GM18508 (cell line): Measurements from ENCODE around the gene TBC1D4.
"Not testable (repeated sequence)": the region's sequence is repeated elsewhere in the genome, so short reads cannot be mapped to it uniquely, and the experiment has no call there.

ENCODE experiments used
- ATAC-seq: cut with Tn5 transposase; IDR thresholded peaks from one replicate; pipeline ENCODE4 v1.9.1; 2021; ENCODE audit warnings: moderate number of reproducible peaks; ENCODE audit not compliant: insufficient read depth, unreplicated experiment

Gene TBC1D4

GRCh38 chr13:75305059-75305458, 176.9 kb downstream of the TBC1D4 start:
- ATAC-seq = no peak

GRCh38 chr13:75303263-75303662, 178.7 kb downstream of the TBC1D4 start:
- no peak for ATAC-seq

DNA sequence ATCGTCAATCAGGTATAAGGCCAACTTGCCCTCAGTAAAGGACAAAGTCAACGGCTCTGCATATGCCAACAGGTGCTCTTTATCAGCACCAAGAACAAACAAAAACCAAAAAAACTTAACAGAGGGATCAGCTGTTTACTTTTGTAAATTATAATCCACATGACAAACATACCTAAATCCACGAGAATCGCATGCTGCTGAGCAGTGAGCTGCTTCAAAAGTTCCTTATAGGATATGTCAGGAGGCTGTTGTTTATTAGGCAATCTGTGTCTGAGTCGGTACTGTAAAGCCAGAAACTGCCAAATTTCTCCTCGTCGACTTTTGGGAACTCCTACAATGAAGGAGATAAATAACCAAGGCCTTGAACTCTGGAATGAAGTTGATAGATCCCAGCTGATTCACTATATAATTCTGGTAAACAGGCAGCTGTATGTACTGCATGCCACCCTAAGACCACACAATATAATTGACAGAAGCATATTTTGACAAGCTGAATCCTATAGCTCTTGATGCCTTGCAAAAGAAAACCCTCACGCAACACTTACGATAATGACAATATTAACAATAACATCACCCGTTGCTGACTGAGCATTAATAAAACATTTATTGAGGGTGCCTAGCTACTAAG, 179.8 kb downstream of the TBC1D4 start:
- no peak for ATAC-seq

DNA sequence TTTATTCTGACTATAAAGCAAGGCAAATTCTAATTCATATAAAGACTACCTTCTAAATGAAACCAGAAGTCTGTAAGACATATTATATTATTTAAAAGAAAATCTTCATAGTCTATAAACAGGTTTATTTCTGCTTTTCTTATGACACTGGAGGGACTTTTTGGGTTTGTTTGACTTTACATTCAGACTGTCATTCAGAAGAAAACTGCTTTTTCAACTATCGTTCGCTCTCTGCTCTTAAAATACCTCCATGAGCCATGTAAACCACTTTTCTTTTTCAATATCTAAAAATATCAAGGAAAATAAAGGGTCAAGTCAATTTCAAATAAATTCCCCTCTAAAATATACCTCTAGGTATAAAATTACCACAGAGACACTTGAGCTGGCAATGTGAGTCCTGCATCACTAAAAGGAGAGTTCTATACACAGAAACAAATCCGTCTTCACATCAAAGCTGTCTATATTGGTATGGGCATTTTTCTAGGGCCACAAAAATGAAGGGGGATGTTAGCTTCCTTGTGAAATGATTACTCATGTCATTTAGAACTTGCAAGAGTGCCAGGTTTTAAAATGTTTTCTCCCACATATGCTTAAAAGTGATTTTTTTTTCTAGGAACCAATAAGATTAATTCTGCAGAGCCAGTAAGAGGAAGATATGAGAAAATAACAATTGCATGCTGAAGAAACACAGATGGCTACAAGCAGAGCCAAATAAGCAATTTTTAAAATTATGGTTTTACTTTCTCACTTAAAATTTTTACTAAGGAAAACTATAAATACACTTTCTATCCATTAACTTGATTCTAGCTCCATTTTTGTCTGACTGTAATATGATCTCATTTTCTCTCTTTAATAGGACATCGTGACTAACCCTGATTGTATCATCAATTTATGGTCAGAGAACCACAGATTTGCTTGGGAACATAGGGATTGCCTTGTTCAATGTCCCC, 181.8 kb downstream of the TBC1D4 start:
- peak; percentile 66 for ATAC-seq

GRCh38 chr13:75299246-75299645, 182.7 kb downstream of the TBC1D4 start:
- ATAC-seq = no peak

- ATAC-seq = no peak
Observed at GRCh38 chr13:75296641-75297040, 185.3 kb downstream of the TBC1D4 start.

GRCh38 chr13:75295201-75295600, 186.8 kb downstream of the TBC1D4 start:
- ATAC-seq = no peak

GRCh38 chr13:75294110-75294509, 187.9 kb downstream of the TBC1D4 start:
- no peak for ATAC-seq

- no peak for ATAC-seq
Observed at GRCh38 chr13:75285310-75285709, 196.7 kb downstream of the TBC1D4 start.

DNA sequence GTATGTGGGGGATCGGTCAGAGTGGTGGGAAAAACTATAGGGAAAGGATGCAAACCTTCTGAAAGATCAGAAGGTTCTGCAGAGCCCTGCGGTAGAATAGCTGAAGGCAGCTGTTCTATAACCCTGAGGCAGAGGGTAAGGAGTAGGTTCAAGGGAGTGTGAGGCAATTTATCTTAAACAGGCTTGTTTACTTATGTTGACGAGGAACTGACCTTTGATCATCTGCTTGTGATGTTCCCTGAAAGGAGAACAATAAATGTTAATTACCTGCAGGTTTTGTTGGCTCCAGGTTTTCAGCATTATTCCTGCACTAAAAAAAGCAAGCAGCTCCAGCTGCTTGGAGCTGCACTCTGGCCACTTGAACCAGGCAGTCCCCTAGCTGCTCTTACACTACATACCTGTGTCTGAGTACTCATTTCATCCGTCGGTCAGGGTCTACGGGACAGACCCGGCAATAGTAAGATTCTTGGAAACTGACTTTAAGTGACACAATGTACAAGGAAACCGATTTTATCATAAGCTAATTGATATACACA, 202.1 kb downstream of the TBC1D4 start:
- ATAC-seq = no peak

DNA sequence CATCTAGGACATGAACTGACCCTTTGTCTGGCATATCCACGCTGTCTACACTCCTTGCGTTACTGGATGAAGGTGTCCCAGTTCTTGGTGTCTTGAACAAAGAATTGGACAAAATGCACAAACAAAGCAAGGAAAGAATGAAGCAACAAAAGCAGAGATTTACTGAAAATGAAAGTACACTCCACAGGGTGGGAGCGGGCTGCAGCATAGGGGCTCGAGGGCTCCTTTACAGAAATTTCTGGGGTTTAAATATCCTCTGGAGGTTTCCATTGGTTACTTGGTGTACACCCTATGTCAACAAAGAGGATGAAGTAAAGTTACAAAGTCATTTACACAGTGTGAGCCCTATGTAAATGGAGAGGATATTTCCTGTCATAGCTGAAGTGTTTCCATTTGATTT, 208.3 kb downstream of the TBC1D4 start:
- ATAC-seq = not testable (repeated sequence)

DNA sequence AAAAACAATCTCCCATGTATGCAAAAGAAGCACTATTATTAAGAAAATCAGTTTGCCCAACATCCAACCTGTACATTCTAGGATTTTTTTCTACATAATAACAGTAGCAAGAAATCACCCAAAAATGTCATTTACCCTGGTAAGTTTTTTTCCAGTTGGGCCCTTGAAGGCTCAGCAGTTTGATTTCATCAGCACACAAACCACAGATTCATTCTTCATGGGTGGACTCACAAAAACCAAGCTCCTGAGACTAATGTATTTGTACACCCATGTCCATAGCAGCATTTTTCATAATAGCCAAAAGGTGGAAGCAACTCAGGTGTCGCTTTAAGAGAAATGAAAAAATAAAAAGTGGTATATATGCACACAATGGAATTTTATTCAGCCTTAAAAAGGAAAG, 210.1 kb downstream of the TBC1D4 start:
- ATAC-seq = no peak

- not testable (repeated sequence) for ATAC-seq
Observed at GRCh38 chr13:75268481-75268880, 213.5 kb downstream of the TBC1D4 start.

GRCh38 chr13:75264611-75265010, 217.4 kb downstream of the TBC1D4 start:
- no peak for ATAC-seq

GRCh38 chr13:75263741-75264407, 218.1 kb downstream of the TBC1D4 start:
- ATAC-seq = no peak

DNA sequence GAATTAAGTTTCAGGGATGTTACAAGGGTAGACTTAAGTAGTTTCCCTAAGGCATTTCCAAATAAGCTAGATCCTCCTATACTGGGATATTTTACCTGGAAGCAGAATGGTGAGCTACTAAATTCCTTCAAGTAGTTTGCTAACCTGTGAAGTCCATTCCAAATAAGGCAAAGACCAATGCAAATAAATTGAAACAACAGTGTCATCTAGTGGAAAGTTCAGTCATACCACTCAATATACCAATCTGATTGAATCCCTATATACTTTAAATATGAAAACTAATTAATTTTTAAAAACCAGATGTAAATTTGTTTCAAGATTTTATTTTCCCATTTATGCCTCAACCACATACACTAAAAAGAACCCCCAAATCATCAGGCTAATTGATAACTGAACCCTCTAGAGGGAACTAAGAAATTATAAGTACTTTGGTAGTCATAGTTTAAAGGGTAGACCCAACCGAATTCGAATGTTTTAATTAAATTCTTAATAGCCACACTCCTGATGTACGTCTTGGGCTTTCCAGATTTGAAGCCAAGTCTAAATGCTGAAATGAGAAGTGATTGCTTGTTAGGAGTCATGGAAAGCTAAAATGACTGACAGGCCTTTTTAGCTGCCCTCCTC, 223.7 kb downstream of the TBC1D4 start:
- ATAC-seq = no peak

- no peak for ATAC-seq
Observed at GRCh38 chr13:75256922-75257321, 225.0 kb downstream of the TBC1D4 start.

DNA sequence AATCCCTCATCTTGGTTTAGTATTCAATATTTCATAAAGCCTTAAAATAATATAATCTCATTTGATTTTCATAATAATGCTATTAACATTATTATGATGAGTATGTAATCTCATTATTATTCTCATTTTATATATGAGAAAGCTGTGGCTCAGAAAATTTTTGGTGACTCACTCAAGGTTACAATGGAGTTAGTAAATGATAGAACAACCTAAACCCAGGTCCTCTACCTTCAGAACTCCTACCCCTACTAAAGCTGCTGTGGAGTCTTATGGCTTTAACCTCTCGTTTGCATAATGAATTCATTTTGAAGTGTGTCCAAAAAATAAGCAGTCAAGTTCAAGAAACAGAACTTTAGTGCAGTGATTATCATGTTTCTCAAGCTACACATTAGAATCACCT, 226.3 kb downstream of the TBC1D4 start:
- ATAC-seq = no peak

DNA sequence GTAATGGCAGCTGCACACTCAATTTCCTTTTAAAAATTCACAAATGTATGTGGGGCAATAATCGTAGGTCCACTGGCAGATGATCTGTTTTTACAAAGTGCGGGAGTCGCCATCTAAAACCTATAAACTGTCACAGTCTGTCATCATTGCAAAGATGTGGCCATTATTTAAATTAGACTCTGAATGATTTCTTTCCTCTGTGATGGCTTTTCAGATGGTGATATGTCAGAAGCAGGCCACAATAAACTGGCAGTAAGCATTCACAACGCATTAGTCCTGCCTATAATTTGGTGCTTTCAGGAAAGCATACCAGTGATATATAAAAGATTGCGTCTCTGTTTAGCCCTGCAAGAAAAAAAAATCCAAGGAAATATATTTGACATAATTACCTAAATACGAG, 226.8 kb downstream of the TBC1D4 start:
- ATAC-seq = no peak

DNA sequence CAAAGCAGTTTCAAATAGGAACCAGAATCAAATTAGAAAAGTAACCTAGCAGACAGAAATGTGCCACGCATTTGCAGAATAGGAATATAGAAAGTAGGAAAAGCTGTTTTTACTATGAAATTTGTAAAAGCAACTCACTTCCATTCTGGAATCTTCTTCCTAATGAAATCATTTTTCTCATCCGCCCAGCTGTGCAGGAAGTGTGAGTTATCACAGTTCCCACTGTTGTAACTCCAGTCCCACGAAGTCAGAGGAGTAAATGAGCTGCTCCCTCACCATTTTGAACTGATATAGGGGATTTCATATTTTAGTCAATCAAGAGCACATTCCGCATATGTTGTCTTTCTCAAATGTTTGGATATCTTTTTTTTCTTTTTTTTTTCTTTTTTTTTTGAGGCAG, 230.8 kb downstream of the TBC1D4 start:
- ATAC-seq = no peak
